H9 (cell line): ENCODE results near the gene OSM. TPM values are rescaled to one million over a fixed set of nuclear protein-coding genes. Genes with fewer than 3 reads are reported as not detected.

Source experiments
- DNase-seq: peaks from one replicate; pipeline ENCODE4 v3.0.0-alpha.2; 2017
- H2AFZ ChIP-seq: one replicate; pipeline ENCODE4 v1.6.1; 2013; ENCODE audit warnings: mild to moderate bottlenecking, low read length, control low read depth, moderate library complexity
- H2AK5ac ChIP-seq: 2 replicates; pipeline ENCODE4 v1.6.1; 2013; ENCODE audit warnings: low read length, control low read depth, mixed read lengths; ENCODE audit not compliant: insufficient read length
- H2BK120ac ChIP-seq: one replicate; pipeline ENCODE4 v1.6.1; 2013; ENCODE audit warnings: low read depth, mild to moderate bottlenecking, low read length, control low read depth, inconsistent platforms; ENCODE audit not compliant: poor library complexity, severe bottlenecking
- H2BK12ac ChIP-seq: 2 replicates; pipeline ENCODE4 v1.6.1; 2013; ENCODE audit warnings: low read length, control low read depth, mixed read lengths, low read depth; ENCODE audit not compliant: insufficient read length
- H2BK15ac ChIP-seq: 2 replicates; pipeline ENCODE4 v1.6.1; 2013; ENCODE audit warnings: low read depth, low read length, control low read depth
- H2BK20ac ChIP-seq: one replicate; pipeline ENCODE4 v1.6.1; 2013; ENCODE audit warnings: low read depth, mild to moderate bottlenecking, low read length, control low read depth, inconsistent platforms; ENCODE audit not compliant: poor library complexity, severe bottlenecking
- H2BK5ac ChIP-seq: 2 replicates; pipeline ENCODE4 v1.6.1; 2013; ENCODE audit warnings: low read length, control low read depth, mixed read lengths; ENCODE audit not compliant: insufficient read length
- H3K14ac ChIP-seq: 2 replicates; pipeline ENCODE4 v1.6.1; 2013; ENCODE audit warnings: low read length, control low read depth; ENCODE audit not compliant: insufficient read depth
- H3K18ac ChIP-seq: 2 replicates; pipeline ENCODE4 v1.6.1; 2013; ENCODE audit warnings: low read depth, mild to moderate bottlenecking, mixed read lengths, low read length, control low read depth; ENCODE audit not compliant: insufficient read length
- H3K23ac ChIP-seq: 2 replicates; pipeline ENCODE4 v1.6.1; 2013; ENCODE audit warnings: low read length, control low read depth, mixed read lengths, low read depth; ENCODE audit not compliant: insufficient read length
- H3K23me2 ChIP-seq: 2 replicates; pipeline ENCODE4 v1.6.1; 2013; ENCODE audit warnings: low read depth, mild to moderate bottlenecking, mixed read lengths, low read length, control low read depth; ENCODE audit not compliant: insufficient read length, poor library complexity, severe bottlenecking
- H3K27ac ChIP-seq: 2 replicates; pipeline ENCODE4 v1.5.1; 2013; ENCODE audit warnings: low read length, control low read depth, mixed read lengths, low read depth; ENCODE audit not compliant: insufficient read length
- H3K27me3 ChIP-seq: 2 replicates; pipeline ENCODE4 v1.6.1; 2013; ENCODE audit warnings: low read length, control low read depth, inconsistent platforms; ENCODE audit not compliant: insufficient read depth
- H3K4ac ChIP-seq: 2 replicates; pipeline ENCODE4 v1.6.1; 2013; ENCODE audit warnings: low read depth, mild to moderate bottlenecking, control low read depth, inconsistent platforms, low read length, moderate library complexity
- H3K4me1 ChIP-seq: 2 replicates; pipeline ENCODE4 v1.6.1; 2013; ENCODE audit warnings: low read length, control low read depth, inconsistent platforms; ENCODE audit not compliant: insufficient read depth
- H3K4me2 ChIP-seq: 2 replicates; pipeline ENCODE4 v1.6.1; 2013; ENCODE audit warnings: low read length, control low read depth, mixed read lengths; ENCODE audit not compliant: insufficient read length, insufficient read depth
- H3K56ac ChIP-seq: 2 replicates; pipeline ENCODE4 v1.6.1; 2013; ENCODE audit warnings: low read depth, mild to moderate bottlenecking, mixed read lengths, low read length, control low read depth; ENCODE audit not compliant: insufficient read length
- H3K79me1 ChIP-seq: 2 replicates; pipeline ENCODE4 v1.6.1; 2013; ENCODE audit warnings: low read depth, mild to moderate bottlenecking, moderate library complexity, low read length, control low read depth, inconsistent platforms; ENCODE audit not compliant: insufficient read depth, poor library complexity, severe bottlenecking
- H3K79me2 ChIP-seq: 2 replicates; pipeline ENCODE4 v1.6.1; 2013; ENCODE audit warnings: low read length, control low read depth, inconsistent platforms; ENCODE audit not compliant: insufficient read depth
- H3K9ac ChIP-seq: 2 replicates; pipeline ENCODE4 v1.6.1; 2013; ENCODE audit warnings: low read length, control low read depth, mixed read lengths; ENCODE audit not compliant: insufficient read length; ENCODE audit errors: extremely low read depth
- H3K9me3 ChIP-seq: one replicate; pipeline ENCODE4 v1.6.1; 2013; ENCODE audit warnings: low read depth, low read length, inconsistent platforms; ENCODE audit not compliant: control insufficient read depth
- H3T11ph ChIP-seq: one replicate; pipeline ENCODE4 v1.6.1; 2013; ENCODE audit warnings: mild to moderate bottlenecking, low read length, control low read depth, inconsistent platforms
- H4K20me1 ChIP-seq: one replicate; pipeline ENCODE4 v1.6.1; 2013; ENCODE audit not compliant: control insufficient read depth, insufficient read length, insufficient read depth
- H4K5ac ChIP-seq: 2 replicates; pipeline ENCODE4 v1.6.1; 2013; ENCODE audit warnings: low read depth, mild to moderate bottlenecking, mixed read lengths, low read length, control low read depth; ENCODE audit not compliant: insufficient read length
- H4K8ac ChIP-seq: replicated peaks from 2 replicates; pipeline ENCODE4 v1.6.1; 2013; ENCODE audit warnings: low read length, control low read depth, mixed read lengths, low read depth; ENCODE audit not compliant: insufficient read length
- H4K91ac ChIP-seq: 2 replicates; pipeline ENCODE4 v1.6.1; 2013; ENCODE audit warnings: low read depth, mild to moderate bottlenecking, moderate library complexity, mixed read lengths, low read length, control low read depth; ENCODE audit not compliant: insufficient read length
- H3K27ac Mint-ChIP-seq, 3 experiments: 2 replicates in 2 of 3; 3 replicates in 1 of 3; pipeline ENCODE4 v1.8.0; 2020 to 2021; ENCODE audit warnings: mixed read lengths in 3 of 3, mild to moderate bottlenecking in 1 of 3, moderate library complexity in 1 of 3
- H3K27me3 Mint-ChIP-seq: 2 replicates; pipeline ENCODE4 v1.8.0; 2021; ENCODE audit warnings: low read depth, mild to moderate bottlenecking, moderate library complexity, mixed read lengths
- H3K36me3 Mint-ChIP-seq, 3 experiments: 2 replicates in 2 of 3; 3 replicates in 1 of 3; pipeline ENCODE4 v1.8.0; 2020 to 2021; ENCODE audit warnings: low read depth in 3 of 3, mixed read lengths in 3 of 3; ENCODE audit not compliant: insufficient read depth in 1 of 3
- H3K4me1 Mint-ChIP-seq, 2 experiments: 2 replicates each; pipeline ENCODE4 v1.8.0; 2020; ENCODE audit warnings: mixed read lengths in 2 of 2
- H3K4me3 Mint-ChIP-seq, 2 experiments: 2 replicates in 1 of 2; 3 replicates in 1 of 2; pipeline ENCODE4 v1.8.0; 2020 to 2021; ENCODE audit warnings: mild to moderate bottlenecking in 2 of 2, mixed read lengths in 2 of 2, moderate library complexity in 1 of 2
- H3K9me3 Mint-ChIP-seq, 2 experiments: 2 replicates in 1 of 2; 3 replicates in 1 of 2; pipeline ENCODE4 v1.8.0; 2020; ENCODE audit warnings: mild to moderate bottlenecking in 2 of 2, mixed read lengths in 2 of 2, moderate library complexity in 1 of 2
- WGBS: extraction: QIAGEN DNeasy Blood & Tissue Kit; methylation state at CpG from one replicate; pipeline ENCODE4 v1.1.7; 2013; ENCODE audit warnings: missing lambda C conversion rate, low lambda C conversion rate, mixed read lengths; ENCODE audit not compliant: insufficient read length; ENCODE audit errors: extremely low coverage; 5-methylcytosine and 5-hydroxymethylcytosine counted together
- total RNA-seq: library from RNA; stranded (reverse); gene quantifications from 2 replicates; pipeline ENCODE4 v1.2.1, GENCODE V29; 2021
- TF ChIP-seq, protein P1 (sequence below): fragments of 200-600 bp; sonication (generic); conservative IDR thresholded peaks from 3 replicates; pipeline ENCODE4 v1.8.0; 2021; ENCODE audit warnings: antibody characterized with exemption, mild to moderate bottlenecking

The OSM gene
- total RNA-seq, 1 experiment from 2014 or later = not detected

DNA sequence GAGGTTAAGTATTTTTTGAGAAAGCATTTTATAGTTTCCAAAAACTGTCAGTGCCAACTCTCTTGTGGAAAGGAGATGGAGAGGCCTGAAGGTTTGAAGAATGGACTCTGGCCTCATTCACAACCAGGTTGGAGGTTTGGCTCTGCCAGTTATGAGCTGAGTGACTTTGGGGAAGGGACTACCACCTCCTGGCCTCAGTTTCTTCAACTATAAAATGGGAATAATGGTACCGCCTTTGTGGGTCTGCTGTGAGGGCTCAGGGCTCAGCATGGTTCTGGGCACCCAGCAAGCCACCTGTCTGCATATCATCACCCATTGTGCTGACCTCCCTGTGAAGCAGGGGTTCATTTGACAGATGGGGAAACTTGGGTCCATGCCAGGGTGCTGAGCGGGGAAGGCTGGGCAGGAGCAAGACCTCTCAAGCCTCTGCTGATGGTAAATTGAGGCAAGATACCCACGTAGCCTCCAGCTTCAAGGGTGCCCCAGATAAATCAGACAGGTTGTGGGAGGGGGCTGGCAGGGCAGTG, 16.5 kb downstream of the OSM start:
- Histone ChIP-seq H3K4me2 (no peak overlapping the region), H3K9me3 (no peaks in the 10 kb centered on the region), H3K18ac (no peak overlapping the region), H2AFZ (no peak overlapping the region), H2BK20ac (no peak overlapping the region), H3K27me3 (no peaks in the 10 kb centered on the region), H4K91ac (no peak overlapping the region), H2BK5ac (no peak overlapping the region), H3T11ph (no peak overlapping the region), H2BK12ac (no peak overlapping the region), H3K9ac (no peak overlapping the region), H3K79me2 (no peaks in the 10 kb centered on the region), H3K14ac (no peak overlapping the region), H3K23ac (no peak overlapping the region), H3K27ac (no peak overlapping the region), H3K56ac (no peak overlapping the region), H3K79me1 (no peaks in the 10 kb centered on the region), H2BK120ac (no peak overlapping the region), H2AK5ac (no peak overlapping the region), H2BK15ac (no peak overlapping the region), H3K23me2 (peaks cover 9% of the 10 kb centered on the region), H4K8ac (no peak overlapping the region), H3K4ac (no peak overlapping the region), H4K20me1 (no peaks in the 10 kb centered on the region), H4K5ac (no peak overlapping the region), H3K4me1 (peaks cover 3% of the 10 kb centered on the region; the same call in 1 of the 2 replicates)
- Mint-ChIP-seq H3K9me3 (no peaks in the 10 kb centered on the region), H3K27me3 (peaks cover 9% of the 10 kb centered on the region), H3K4me1 (peaks cover 30 to 36% of the 10 kb centered on the region in 2 experiments), H3K4me3 (no peak overlapping the region), H3K36me3 (no peaks in the 10 kb centered on the region; a peak in 1 of 7 replicates), H3K27ac (0 out of 7 replicates have a peak overlapping the region, but pooled peaks of 1 of the 3 experiments have one; percentile 18)
- no peak for DNase-seq
- TF ChIP-seq, protein P1, sequence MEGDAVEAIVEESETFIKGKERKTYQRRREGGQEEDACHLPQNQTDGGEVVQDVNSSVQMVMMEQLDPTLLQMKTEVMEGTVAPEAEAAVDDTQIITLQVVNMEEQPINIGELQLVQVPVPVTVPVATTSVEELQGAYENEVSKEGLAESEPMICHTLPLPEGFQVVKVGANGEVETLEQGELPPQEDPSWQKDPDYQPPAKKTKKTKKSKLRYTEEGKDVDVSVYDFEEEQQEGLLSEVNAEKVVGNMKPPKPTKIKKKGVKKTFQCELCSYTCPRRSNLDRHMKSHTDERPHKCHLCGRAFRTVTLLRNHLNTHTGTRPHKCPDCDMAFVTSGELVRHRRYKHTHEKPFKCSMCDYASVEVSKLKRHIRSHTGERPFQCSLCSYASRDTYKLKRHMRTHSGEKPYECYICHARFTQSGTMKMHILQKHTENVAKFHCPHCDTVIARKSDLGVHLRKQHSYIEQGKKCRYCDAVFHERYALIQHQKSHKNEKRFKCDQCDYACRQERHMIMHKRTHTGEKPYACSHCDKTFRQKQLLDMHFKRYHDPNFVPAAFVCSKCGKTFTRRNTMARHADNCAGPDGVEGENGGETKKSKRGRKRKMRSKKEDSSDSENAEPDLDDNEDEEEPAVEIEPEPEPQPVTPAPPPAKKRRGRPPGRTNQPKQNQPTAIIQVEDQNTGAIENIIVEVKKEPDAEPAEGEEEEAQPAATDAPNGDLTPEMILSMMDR = no peak
- no CpG with 5 or more reads among the region's 3 CpGs for WGBS
